Measurements from ENCODE around the gene EPHA3.

GRCh38 chr3:89503891-89504391 is 396.5 kb downstream of the EPHA3 start:
- TF ChIP-seq POLR2AphosphoS5 (IDR thresholded peaks at IDR 0.05; ENCODE audit: low read depth) (no peak), CTCF (IDR thresholded peaks at IDR 0.05; ENCODE audit: insufficient read depth, low read length) (no peak), REST (IDR thresholded peaks at IDR 0.05; ENCODE audit: insufficient replicate concordance, low read depth) (no peak), SPI1 (IDR thresholded peaks at IDR 0.05; ENCODE audit: borderline replicate concordance, low read depth) (no peak)

All from HL-60 (cell line).